ENCODE measurements around the gene SLC38A4.

DNA sequence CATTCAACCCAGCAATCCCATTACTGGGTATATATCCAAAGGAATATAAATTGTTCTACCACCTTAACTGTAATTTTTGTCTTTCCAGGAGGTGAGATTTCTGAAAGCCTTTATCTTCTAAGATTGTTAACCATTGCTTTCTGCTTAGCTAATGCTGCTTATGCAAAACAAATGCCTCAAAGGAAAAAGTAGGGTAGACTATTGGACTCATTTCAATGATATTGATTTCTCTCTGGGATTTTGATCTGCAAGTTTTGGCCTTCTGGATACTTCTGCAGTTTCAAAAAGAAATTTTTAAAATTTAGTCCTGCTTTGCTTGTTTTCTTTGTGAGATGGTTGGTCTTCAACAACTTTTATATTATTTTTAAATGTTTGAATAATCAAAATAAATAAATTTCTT lies 108.6 kb downstream of the SLC38A4 start:
- TF ChIP-seq, protein P1, sequence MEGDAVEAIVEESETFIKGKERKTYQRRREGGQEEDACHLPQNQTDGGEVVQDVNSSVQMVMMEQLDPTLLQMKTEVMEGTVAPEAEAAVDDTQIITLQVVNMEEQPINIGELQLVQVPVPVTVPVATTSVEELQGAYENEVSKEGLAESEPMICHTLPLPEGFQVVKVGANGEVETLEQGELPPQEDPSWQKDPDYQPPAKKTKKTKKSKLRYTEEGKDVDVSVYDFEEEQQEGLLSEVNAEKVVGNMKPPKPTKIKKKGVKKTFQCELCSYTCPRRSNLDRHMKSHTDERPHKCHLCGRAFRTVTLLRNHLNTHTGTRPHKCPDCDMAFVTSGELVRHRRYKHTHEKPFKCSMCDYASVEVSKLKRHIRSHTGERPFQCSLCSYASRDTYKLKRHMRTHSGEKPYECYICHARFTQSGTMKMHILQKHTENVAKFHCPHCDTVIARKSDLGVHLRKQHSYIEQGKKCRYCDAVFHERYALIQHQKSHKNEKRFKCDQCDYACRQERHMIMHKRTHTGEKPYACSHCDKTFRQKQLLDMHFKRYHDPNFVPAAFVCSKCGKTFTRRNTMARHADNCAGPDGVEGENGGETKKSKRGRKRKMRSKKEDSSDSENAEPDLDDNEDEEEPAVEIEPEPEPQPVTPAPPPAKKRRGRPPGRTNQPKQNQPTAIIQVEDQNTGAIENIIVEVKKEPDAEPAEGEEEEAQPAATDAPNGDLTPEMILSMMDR (IDR thresholded peaks at IDR 0.05), result no peak
- TF ChIP-seq POLR2AphosphoS5 (IDR thresholded peaks at IDR 0.05) (no peak), POLR2A (IDR thresholded peaks at IDR 0.05) (no peak)

Data from breast epithelium (tissue), 3 donors.